GM12878 (cell line): ENCODE results near the gene SCRN2. TPM values are rescaled to one million over a fixed set of nuclear protein-coding genes. Genes with fewer than 3 reads are reported as not detected.

Experiments
- EP300 ChIP-seq, 2 experiments: fragments of 150-350 bp in 1 of 2; IDR thresholded peaks; 2 replicates each; pipeline ENCODE4 v1.6.1; 2011 to 2012; ENCODE audit warnings: low read depth in 2 of 2, low read length in 2 of 2, borderline replicate concordance in 1 of 2, improper control_type of control experiment in 1 of 2, inconsistent platforms in 1 of 2; ENCODE audit not compliant: control insufficient read depth in 1 of 2
- FOS ChIP-seq: IDR thresholded peaks from 3 replicates; pipeline ENCODE4 v1.6.1; 2011; ENCODE audit warnings: borderline replicate concordance; ENCODE audit not compliant: insufficient read length; ENCODE audit errors: extremely low read depth
- JUNB ChIP-seq: IDR thresholded peaks from 2 replicates; pipeline ENCODE4 v1.6.1; 2016; ENCODE audit warnings: antibody characterized with exemption, mild to moderate bottlenecking
- MTA2 ChIP-seq: fragments of 450-650 bp; IDR thresholded peaks from 2 replicates; pipeline ENCODE4 v1.6.1; 2016; ENCODE audit warnings: low read depth, mild to moderate bottlenecking, moderate library complexity
- NFYB ChIP-seq: IDR thresholded peaks from 2 replicates; pipeline ENCODE4 v1.6.1; 2011; ENCODE audit warnings: low read depth, mild to moderate bottlenecking, low read length, improper control_type of control experiment, moderate library complexity; ENCODE audit not compliant: insufficient read depth
- RAD21 ChIP-seq: IDR thresholded peaks from 2 replicates; pipeline ENCODE4 v1.6.1; 2011; ENCODE audit warnings: mild to moderate bottlenecking, low read depth, low read length, moderate library complexity; ENCODE audit not compliant: insufficient read depth
- TCF12 ChIP-seq: IDR thresholded peaks from 2 replicates; pipeline ENCODE4 v1.6.1; 2011; ENCODE audit warnings: low read depth, mild to moderate bottlenecking, low read length
- YY1 ChIP-seq: IDR thresholded peaks from 2 replicates; pipeline ENCODE4 v1.6.1; 2011; ENCODE audit warnings: low read depth, mild to moderate bottlenecking, low read length
- ZNF207 ChIP-seq: fragments of 450-650 bp; IDR thresholded peaks from 2 replicates; pipeline ENCODE4 v1.6.1; 2014; ENCODE audit warnings: antibody characterized with exemption, mild to moderate bottlenecking, borderline replicate concordance
- ZZZ3 ChIP-seq: IDR thresholded peaks from 2 replicates; pipeline ENCODE4 v1.6.1; 2011; ENCODE audit warnings: low read depth; ENCODE audit not compliant: control insufficient read depth, insufficient read length
- polyA plus RNA-seq, 11 experiments: library from polyadenylated mRNA; depleted of rRNA in 4 of 11; unstranded in 6 of 11; stranded (reverse) in 5 of 11; fragments of >200 nt; fragmentation: Nextera tagmentation in 4 of 11; fragmentation: Illumina TruSeq in 1 of 11; extraction: Ambion mirVana in 4 of 11; extraction: Trizol in 1 of 11; gene quantifications; 1 replicate in 1 of 11; 2 replicates in 10 of 11; pipeline versions ENCODE4 v1.2.1 to v1.2.3, GENCODE V29; 2011 to 2016; ENCODE audit warnings: inconsistent platforms in 2 of 11, missing spikeins in 2 of 11, low read depth in 1 of 11
- total RNA-seq, 4 experiments: library from RNA; depleted of rRNA in 3 of 4; stranded (reverse); fragments of >200 nt in 3 of 4; fragmentation: Illumina TruSeq in 1 of 4; extraction: Trizol in 1 of 4; gene quantifications; 2 replicates each; pipeline versions ENCODE4 v1.2.1 to v1.2.3, GENCODE V29; 2013 to 2021
- TF ChIP-seq, protein P1 (sequence below): fragments of 450-650 bp; IDR thresholded peaks from 2 replicates; pipeline ENCODE4 v1.6.1; 2017; ENCODE audit warnings: mild to moderate bottlenecking
- TF ChIP-seq, protein P2 (sequence below): IDR thresholded peaks from 2 replicates; pipeline ENCODE4 v1.6.1; 2011; ENCODE audit warnings: borderline replicate concordance, low read depth, mild to moderate bottlenecking, moderate library complexity, low read length; ENCODE audit not compliant: insufficient read depth, poor library complexity, severe bottlenecking
- TF ChIP-seq, protein P3 (sequence below): IDR thresholded peaks from 2 replicates; pipeline ENCODE4 v1.6.1; 2012; ENCODE audit warnings: low read depth, low read length, improper control_type of control experiment
- TF ChIP-seq, protein P4 (sequence below): IDR thresholded peaks from 2 replicates; pipeline ENCODE4 v1.6.1; 2012; ENCODE audit warnings: low read depth, low read length, improper control_type of control experiment
- TF ChIP-seq, protein P5 (sequence below): fragments of 450-650 bp; IDR thresholded peaks from 2 replicates; pipeline ENCODE4 v1.6.1; 2017; ENCODE audit warnings: mild to moderate bottlenecking, low read depth, inconsistent platforms; ENCODE audit not compliant: poor library complexity, severe bottlenecking
- TF ChIP-seq, protein P6 (sequence below): IDR thresholded peaks from 2 replicates; pipeline ENCODE4 v1.6.1; 2011; ENCODE audit warnings: mild to moderate bottlenecking, low read depth, low read length, moderate library complexity; ENCODE audit not compliant: insufficient replicate concordance

The SCRN2 gene
- total and polyA plus RNA-seq, 10 of the 15 experiments (the other 5 are each of a cell fraction or from before 2014, with no cell fraction given) = 0.34 to 33.3 (median 20.1) TPM

DNA sequence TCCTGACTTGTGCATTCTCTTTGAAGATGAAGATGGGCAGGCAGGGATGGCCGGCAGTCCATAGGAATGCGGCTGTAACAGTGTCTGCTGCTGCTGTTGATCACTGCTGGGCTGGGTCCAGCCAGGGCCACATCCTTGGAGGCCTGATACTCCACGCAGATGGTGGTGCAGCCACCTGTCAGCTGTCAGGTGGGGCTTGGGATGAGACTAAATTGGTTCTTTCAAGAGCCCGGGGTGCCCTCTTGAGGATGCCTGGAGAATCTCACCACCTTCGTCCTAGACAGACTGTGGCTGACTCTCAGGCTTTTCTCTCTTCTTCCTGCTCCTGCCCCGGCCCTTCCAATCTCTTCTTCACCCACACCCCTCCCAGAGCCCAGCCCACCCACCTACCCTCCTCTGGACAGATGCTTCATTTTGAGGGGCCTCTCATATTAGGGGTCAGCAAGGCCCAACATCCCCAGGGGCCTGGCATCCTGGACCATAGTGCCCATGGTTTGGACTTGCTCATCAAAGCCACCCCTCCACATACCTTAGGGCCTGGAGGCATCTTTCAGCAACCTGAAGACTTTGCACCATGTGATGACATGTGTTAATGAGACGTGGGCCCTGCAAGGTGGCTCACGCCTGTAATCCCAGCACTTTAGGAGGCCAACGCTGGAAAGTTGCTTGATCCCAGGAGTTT, 38.6 kb downstream of the SCRN2 start (continued):
- TF ChIP-seq FOS (no peak), ZZZ3 (no peak), MTA2 (no peak), EP300 (IDR thresholded peaks at IDR 0.05; ENCODE audit: borderline replicate concordance in 1 of 2, control insufficient read depth in 1 of 2, low read depth in 2 of 2, low read length in 2 of 2) (no peak), RAD21 (peak; percentile 74), YY1 (no peak), NFYB (no peak), ZNF207 (no peak), JUNB (no peak), TCF12 (peak; percentile 64)
- TF ChIP-seq, protein P1, sequence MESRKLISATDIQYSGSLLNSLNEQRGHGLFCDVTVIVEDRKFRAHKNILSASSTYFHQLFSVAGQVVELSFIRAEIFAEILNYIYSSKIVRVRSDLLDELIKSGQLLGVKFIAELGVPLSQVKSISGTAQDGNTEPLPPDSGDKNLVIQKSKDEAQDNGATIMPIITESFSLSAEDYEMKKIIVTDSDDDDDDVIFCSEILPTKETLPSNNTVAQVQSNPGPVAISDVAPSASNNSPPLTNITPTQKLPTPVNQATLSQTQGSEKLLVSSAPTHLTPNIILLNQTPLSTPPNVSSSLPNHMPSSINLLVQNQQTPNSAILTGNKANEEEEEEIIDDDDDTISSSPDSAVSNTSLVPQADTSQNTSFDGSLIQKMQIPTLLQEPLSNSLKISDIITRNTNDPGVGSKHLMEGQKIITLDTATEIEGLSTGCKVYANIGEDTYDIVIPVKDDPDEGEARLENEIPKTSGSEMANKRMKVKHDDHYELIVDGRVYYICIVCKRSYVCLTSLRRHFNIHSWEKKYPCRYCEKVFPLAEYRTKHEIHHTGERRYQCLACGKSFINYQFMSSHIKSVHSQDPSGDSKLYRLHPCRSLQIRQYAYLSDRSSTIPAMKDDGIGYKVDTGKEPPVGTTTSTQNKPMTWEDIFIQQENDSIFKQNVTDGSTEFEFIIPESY = no peak
- TF ChIP-seq, protein P2, sequence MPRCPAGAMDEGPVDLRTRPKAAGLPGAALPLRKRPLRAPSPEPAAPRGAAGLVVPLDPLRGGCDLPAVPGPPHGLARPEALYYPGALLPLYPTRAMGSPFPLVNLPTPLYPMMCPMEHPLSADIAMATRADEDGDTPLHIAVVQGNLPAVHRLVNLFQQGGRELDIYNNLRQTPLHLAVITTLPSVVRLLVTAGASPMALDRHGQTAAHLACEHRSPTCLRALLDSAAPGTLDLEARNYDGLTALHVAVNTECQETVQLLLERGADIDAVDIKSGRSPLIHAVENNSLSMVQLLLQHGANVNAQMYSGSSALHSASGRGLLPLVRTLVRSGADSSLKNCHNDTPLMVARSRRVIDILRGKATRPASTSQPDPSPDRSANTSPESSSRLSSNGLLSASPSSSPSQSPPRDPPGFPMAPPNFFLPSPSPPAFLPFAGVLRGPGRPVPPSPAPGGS = no peak
- TF ChIP-seq, protein P3, sequence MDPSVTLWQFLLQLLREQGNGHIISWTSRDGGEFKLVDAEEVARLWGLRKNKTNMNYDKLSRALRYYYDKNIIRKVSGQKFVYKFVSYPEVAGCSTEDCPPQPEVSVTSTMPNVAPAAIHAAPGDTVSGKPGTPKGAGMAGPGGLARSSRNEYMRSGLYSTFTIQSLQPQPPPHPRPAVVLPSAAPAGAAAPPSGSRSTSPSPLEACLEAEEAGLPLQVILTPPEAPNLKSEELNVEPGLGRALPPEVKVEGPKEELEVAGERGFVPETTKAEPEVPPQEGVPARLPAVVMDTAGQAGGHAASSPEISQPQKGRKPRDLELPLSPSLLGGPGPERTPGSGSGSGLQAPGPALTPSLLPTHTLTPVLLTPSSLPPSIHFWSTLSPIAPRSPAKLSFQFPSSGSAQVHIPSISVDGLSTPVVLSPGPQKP = no peak
- TF ChIP-seq, protein P4, sequence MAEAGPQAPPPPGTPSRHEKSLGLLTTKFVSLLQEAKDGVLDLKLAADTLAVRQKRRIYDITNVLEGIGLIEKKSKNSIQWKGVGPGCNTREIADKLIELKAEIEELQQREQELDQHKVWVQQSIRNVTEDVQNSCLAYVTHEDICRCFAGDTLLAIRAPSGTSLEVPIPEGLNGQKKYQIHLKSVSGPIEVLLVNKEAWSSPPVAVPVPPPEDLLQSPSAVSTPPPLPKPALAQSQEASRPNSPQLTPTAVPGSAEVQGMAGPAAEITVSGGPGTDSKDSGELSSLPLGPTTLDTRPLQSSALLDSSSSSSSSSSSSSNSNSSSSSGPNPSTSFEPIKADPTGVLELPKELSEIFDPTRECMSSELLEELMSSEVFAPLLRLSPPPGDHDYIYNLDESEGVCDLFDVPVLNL = no peak
- TF ChIP-seq, protein P5, sequence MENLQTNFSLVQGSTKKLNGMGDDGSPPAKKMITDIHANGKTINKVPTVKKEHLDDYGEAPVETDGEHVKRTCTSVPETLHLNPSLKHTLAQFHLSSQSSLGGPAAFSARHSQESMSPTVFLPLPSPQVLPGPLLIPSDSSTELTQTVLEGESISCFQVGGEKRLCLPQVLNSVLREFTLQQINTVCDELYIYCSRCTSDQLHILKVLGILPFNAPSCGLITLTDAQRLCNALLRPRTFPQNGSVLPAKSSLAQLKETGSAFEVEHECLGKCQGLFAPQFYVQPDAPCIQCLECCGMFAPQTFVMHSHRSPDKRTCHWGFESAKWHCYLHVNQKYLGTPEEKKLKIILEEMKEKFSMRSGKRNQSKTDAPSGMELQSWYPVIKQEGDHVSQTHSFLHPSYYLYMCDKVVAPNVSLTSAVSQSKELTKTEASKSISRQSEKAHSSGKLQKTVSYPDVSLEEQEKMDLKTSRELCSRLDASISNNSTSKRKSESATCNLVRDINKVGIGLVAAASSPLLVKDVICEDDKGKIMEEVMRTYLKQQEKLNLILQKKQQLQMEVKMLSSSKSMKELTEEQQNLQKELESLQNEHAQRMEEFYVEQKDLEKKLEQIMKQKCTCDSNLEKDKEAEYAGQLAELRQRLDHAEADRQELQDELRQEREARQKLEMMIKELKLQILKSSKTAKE = no peak
- TF ChIP-seq, protein P6, sequence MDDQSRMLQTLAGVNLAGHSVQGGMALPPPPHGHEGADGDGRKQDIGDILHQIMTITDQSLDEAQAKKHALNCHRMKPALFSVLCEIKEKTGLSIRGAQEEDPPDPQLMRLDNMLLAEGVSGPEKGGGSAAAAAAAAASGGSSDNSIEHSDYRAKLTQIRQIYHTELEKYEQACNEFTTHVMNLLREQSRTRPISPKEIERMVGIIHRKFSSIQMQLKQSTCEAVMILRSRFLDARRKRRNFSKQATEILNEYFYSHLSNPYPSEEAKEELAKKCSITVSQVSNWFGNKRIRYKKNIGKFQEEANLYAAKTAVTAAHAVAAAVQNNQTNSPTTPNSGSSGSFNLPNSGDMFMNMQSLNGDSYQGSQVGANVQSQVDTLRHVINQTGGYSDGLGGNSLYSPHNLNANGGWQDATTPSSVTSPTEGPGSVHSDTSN = peak; percentile 18
